Osteoblast (primary cell): ENCODE measurements around the gene PRSS21. TPM values are rescaled to one million over a fixed set of nuclear protein-coding genes. Genes with fewer than 3 reads are reported as not detected.

Experiments
- DNase-seq: peaks from one replicate; pipeline ENCODE4 v3.0.0; 2011; ENCODE audit warnings: low spot score, mixed read lengths; ENCODE audit not compliant: insufficient read length; ENCODE audit errors: missing footprints
- H2AFZ ChIP-seq: 2 replicates; pipeline ENCODE4 v1.6.0; 2011; ENCODE audit warnings: mild to moderate bottlenecking, low read length
- H3K27ac ChIP-seq: 2 replicates; pipeline ENCODE4 v1.5.1; 2011; ENCODE audit warnings: mild to moderate bottlenecking, low read depth, low read length, moderate library complexity
- H3K27me3 ChIP-seq: 2 replicates; pipeline ENCODE4 v1.6.0; 2012; ENCODE audit warnings: mild to moderate bottlenecking, control low read depth, inconsistent platforms, low read length, moderate library complexity; ENCODE audit not compliant: insufficient read depth
- H3K36me3 ChIP-seq: 2 replicates; pipeline ENCODE4 v1.5.1; 2011; ENCODE audit warnings: mild to moderate bottlenecking, low read length, control low read depth, moderate library complexity; ENCODE audit not compliant: insufficient read depth
- H3K4me1 ChIP-seq: 2 replicates; pipeline ENCODE4 v1.5.1; 2011; ENCODE audit warnings: mild to moderate bottlenecking, low read length, control low read depth, moderate library complexity; ENCODE audit not compliant: insufficient read depth
- H3K4me2 ChIP-seq: 2 replicates; pipeline ENCODE4 v1.6.0; 2011; ENCODE audit warnings: mild to moderate bottlenecking, low read length; ENCODE audit not compliant: insufficient read depth
- H3K4me3 ChIP-seq: fragments of 200-600 bp; sonication (generic); 3 replicates; pipeline ENCODE4 v1.5.1; 2012; ENCODE audit warnings: mild to moderate bottlenecking, low read length, inconsistent platforms; ENCODE audit not compliant: insufficient read depth
- H3K79me2 ChIP-seq: 2 replicates; pipeline ENCODE4 v1.6.0; 2012; ENCODE audit warnings: mild to moderate bottlenecking, low read length, control low read depth, inconsistent platforms; ENCODE audit not compliant: insufficient read depth
- H3K9me3 ChIP-seq: 2 replicates; pipeline ENCODE4 v1.5.1; 2011; ENCODE audit warnings: low read depth, low read length, control low read depth
- H4K20me1 ChIP-seq: 2 replicates; pipeline ENCODE4 v1.6.0; 2012; ENCODE audit warnings: mild to moderate bottlenecking, low read length, control low read depth; ENCODE audit not compliant: insufficient read depth
- total RNA-seq: library from RNA; depleted of rRNA; stranded (reverse); fragments of >200 nt; gene quantifications from 2 replicates; pipeline ENCODE4 v1.2.3, GENCODE V29; 2012
- TF ChIP-seq, protein P1 (sequence below): IDR thresholded peaks from 2 replicates; pipeline ENCODE4 v1.5.1; 2011; ENCODE audit warnings: mild to moderate bottlenecking, low read depth, low read length, moderate library complexity; ENCODE audit errors: extremely low read depth

PRSS21 gene
- total RNA-seq, 1 donor = not detected

DNA sequence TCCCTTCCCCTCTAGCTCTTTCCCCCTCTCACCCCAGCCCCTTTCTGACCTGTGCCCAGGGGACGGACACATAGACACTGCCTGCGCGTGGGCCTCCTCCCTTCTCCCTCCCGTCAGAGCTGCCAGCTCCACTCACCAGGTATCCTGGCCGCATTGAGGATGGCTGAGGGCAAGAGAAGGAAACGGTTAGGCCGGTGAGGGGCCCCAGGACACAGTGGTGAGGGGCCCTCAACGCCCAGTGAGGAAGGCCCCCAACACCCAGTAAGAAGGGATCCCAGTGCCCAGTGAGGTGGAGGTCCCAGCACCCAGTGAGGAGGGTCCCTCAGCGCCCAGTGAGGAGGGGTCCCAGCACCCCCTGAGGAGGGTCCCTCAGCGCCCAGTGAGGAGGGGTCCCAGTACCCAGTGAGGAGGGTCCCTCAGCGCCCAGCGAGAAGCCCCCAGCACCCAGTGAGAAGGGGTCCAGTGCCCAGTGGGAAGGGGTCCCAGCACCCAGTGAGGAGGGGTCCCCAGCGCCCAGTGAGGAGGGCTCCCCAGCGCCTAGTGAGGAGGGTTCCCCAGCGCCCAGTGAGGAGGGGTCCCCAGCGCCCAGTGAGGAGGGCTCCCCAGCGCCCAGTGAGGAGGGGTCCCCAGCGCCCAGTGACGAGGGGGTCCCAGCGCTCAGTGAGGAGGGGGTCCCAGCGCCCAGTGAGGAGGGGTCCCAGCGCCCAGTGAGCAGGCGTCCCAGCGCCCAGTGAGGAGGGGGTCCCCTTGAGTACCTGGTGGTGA lies 39.8 kb downstream of the PRSS21 start:
- Histone ChIP-seq H3K27me3 (peaks cover 17% of the 10 kb centered on the region), H3K4me1 (peaks cover 4% of the 10 kb centered on the region), H3K27ac (no peak overlapping the region), H3K36me3 (no peaks in the 10 kb centered on the region), H2AFZ (no peak overlapping the region), H4K20me1 (no peaks in the 10 kb centered on the region), H3K79me2 (no peaks in the 10 kb centered on the region), H3K4me3 (no peak overlapping the region), H3K9me3 (peaks cover 8% of the 10 kb centered on the region), H3K4me2 (no peak overlapping the region)
- DNase-seq = no peak
- TF ChIP-seq, protein P1, sequence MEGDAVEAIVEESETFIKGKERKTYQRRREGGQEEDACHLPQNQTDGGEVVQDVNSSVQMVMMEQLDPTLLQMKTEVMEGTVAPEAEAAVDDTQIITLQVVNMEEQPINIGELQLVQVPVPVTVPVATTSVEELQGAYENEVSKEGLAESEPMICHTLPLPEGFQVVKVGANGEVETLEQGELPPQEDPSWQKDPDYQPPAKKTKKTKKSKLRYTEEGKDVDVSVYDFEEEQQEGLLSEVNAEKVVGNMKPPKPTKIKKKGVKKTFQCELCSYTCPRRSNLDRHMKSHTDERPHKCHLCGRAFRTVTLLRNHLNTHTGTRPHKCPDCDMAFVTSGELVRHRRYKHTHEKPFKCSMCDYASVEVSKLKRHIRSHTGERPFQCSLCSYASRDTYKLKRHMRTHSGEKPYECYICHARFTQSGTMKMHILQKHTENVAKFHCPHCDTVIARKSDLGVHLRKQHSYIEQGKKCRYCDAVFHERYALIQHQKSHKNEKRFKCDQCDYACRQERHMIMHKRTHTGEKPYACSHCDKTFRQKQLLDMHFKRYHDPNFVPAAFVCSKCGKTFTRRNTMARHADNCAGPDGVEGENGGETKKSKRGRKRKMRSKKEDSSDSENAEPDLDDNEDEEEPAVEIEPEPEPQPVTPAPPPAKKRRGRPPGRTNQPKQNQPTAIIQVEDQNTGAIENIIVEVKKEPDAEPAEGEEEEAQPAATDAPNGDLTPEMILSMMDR = no peak

DNA sequence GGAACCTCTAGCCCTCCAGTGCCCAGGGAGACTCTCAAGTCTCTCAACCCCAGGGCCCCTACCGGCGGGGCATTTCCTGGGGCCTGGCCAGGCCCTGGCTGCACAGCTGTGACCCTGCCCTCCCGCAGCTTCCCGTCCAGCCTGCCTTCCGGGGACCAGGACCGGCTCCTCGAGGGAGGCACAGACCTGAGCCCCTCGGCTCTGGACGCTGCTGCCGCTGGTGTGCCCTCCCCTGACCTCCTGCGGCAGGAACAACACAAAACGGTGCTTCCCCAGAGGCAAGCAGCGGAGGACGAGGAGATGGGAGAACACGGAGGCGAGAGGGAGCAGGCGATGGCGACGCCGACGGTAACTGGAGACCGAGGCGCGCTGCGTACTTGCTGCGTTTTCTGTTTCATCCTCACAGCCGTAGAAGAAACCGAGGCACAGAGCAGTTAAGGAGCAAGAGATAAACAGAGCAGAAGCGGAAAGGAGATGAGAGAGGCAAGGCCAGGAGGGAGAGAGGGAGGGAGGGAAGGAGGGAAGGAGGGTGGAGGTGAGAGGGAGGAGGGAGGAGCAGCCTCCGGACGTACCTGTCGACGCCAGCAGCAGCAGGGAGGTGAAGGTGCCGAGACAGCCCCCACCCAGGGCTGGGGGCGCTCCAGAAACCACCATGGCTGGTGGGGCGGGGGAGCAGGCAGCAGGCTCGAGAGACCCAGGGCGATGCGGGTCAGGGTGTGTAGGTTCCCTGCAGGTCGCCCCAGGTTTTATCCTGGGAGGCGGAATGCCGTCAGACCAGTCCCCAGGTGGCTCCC lies 40.6 kb downstream of the PRSS21 start, which contains the start of gene PRSS22:
TSS of gene PRSS22 (minus strand) at position 720 of the 794 bp plus-strand sequence. CDS start at position 654, 66 bp downstream.
- H3K4me2 ChIP-seq = peak within 1 kb of the TSS; percentile 45
- peak; percentile 90 for DNase-seq
- no peaks in the 10 kb centered on the region for H3K79me2 ChIP-seq
- no peak within 1 kb of the TSS for H3K27ac ChIP-seq
- peaks cover 16% of the 10 kb centered on the region for H3K27me3 ChIP-seq
- TF ChIP-seq, protein P1 = no peak
- H2AFZ ChIP-seq = peak within 1 kb of the TSS; percentile 65
- no peaks in the 10 kb centered on the region for H4K20me1 ChIP-seq
- peak within 1 kb of the TSS; percentile 9 for H3K4me3 ChIP-seq
- no peaks in the 10 kb centered on the region for H3K36me3 ChIP-seq
- H3K9me3 ChIP-seq = peaks cover 8% of the 10 kb centered on the region
- H3K4me1 ChIP-seq = peaks cover 4% of the 10 kb centered on the region

DNA sequence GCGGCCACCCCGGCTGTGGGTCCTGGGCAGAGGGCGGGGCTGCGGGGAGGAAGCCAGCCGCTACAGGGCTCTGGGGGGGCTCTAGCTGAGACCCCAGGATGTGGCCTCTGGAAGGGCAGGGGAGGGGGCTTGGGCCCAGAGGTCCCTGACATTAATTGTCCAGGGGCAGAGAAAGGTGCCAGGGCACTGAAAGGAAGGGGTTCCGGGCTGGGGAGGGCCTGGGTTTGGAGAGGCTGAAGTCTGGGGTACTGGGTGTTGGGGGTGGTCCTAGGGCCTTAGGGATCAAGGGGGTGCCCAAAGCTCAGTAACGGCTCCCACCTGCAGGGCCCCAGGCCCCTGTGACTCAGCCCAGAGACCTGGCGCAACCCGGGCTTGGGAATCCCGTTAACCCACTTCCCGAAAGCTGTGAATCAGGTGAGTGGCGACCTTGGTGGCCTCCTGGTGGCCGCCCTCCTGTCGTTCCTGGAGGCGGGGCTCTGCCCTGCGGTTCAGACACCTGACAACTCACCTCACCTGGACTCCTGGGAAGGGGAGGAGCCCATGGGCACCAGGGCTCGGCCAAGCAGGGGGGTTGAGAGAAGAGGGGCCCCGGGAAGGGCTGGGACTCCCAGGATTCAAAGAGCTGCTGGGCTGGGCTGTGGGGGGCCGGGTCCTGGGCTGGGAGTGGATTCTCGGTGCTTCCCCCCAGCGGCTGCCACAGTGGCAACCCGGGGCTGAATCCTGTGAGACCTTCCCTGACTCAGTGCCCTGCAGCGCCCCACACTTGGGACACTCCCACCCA lies 41.4 kb downstream of the PRSS21 start:
- peaks cover 8% of the 10 kb centered on the region for H3K9me3 ChIP-seq
- peaks cover 4% of the 10 kb centered on the region for H3K4me1 ChIP-seq
- H3K4me3 ChIP-seq = no peak overlapping the region
- H3K4me2 ChIP-seq = no peak overlapping the region
- no peaks in the 10 kb centered on the region for H4K20me1 ChIP-seq
- no peaks in the 10 kb centered on the region for H3K79me2 ChIP-seq
- H3K36me3 ChIP-seq = no peaks in the 10 kb centered on the region
- peak; percentile 80 for DNase-seq
- no peak overlapping the region for H3K27ac ChIP-seq
- H3K27me3 ChIP-seq = peaks cover 16% of the 10 kb centered on the region
- H2AFZ ChIP-seq = no peak overlapping the region
- TF ChIP-seq, protein P1 = no peak
